Lower leg skin (tissue), 4 donors: ENCODE results near the gene ADARB2. TPM values are rescaled to one million over a fixed set of nuclear protein-coding genes. Genes with fewer than 3 reads are reported as not detected.

Experiments
- DNase-seq, 2 donors: peaks; one replicate each; pipeline ENCODE4 v3.0.0-alpha.2; 2019; ENCODE audit warnings: low spot score in 2 of 2
- H3K4me3 ChIP-seq: fragments of 200-600 bp; sonication (generic); 2 replicates; pipeline ENCODE4 v1.5.1; 2017; ENCODE audit warnings: mild to moderate bottlenecking, low read depth; ENCODE audit not compliant: poor library complexity, severe bottlenecking
- CTCF ChIP-seq, 3 donors: fragments of 450-650 bp; IDR thresholded peaks; one replicate each; pipeline ENCODE4 v1.5.1; 2016; ENCODE audit warnings: antibody characterized with exemption in 3 of 3, mild to moderate bottlenecking in 3 of 3, moderate library complexity in 2 of 3
- POLR2A ChIP-seq, 2 donors: fragments of 450-650 bp; IDR thresholded peaks; one replicate each; pipeline ENCODE4 v1.6.1; 2016 to 2017; ENCODE audit warnings: antibody characterized with exemption in 2 of 2, mild to moderate bottlenecking in 1 of 2, moderate library complexity in 1 of 2
- WGBS, 2 donors: methylation state at CpG; one replicate each; pipeline ENCODE4 v1.1.5; 2018; 5-methylcytosine and 5-hydroxymethylcytosine counted together
- intact Hi-C: fragments of 100-400 bp; cut with DNase I; formaldehyde crosslinking; loops from one replicate; pipeline ENCODE4 v1.15.0; 2023; ENCODE audit warnings: low total_unique reads
- total RNA-seq, 4 donors: library from RNA; depleted of rRNA; stranded (reverse); fragments of >200 nt; gene quantifications; one replicate each; pipeline ENCODE4 v1.1.0, GENCODE V29; 2016

Gene ADARB2
- total RNA-seq, 4 donors from 2014 or later: 0.72 to 3.6 (median 1.8) TPM

GRCh38 chr10:1294748-1295147 is 442.6 kb downstream of the ADARB2 start:
- WGBS, 2 donors: 87 to 91% methylated on average over 7 of the region's 7 CpGs
- peak in 1 of 2 donors; percentile 49 for DNase-seq
- intact Hi-C loops: no loop called here
- TF ChIP-seq CTCF (IDR thresholded peaks at IDR 0.05) (no peak), POLR2A (IDR thresholded peaks at IDR 0.05) (no peak)
- no peak overlapping the region for H3K4me3 ChIP-seq

GRCh38 chr10:1293636-1294435 is 443.5 kb downstream of the ADARB2 start:
- 61% methylated on average over 10 of the region's 10 CpGs for WGBS, 2 donors
- TF ChIP-seq POLR2A (IDR thresholded peaks at IDR 0.05) (no peak), CTCF (IDR thresholded peaks at IDR 0.05) (no peak)
- H3K4me3 ChIP-seq: no peak overlapping the region
- DNase-seq: peak in 1 of 2 donors; percentile 76
- intact Hi-C loops: no loop called here

- TF ChIP-seq CTCF (IDR thresholded peaks at IDR 0.05) (no peak), POLR2A (IDR thresholded peaks at IDR 0.05) (no peak)
- 22 to 23% methylated on average over 5 of the region's 5 CpGs for WGBS, 2 donors
- no peak overlapping the region for H3K4me3 ChIP-seq
- DNase-seq: no peak
- intact Hi-C loops: no loop called here
Measured at GRCh38 chr10:1293157-1293556, 444.2 kb downstream of the ADARB2 start.

GRCh38 chr10:1292611-1293031 is 444.7 kb downstream of the ADARB2 start:
- WGBS, 2 donors: 64 to 69% methylated on average over 13 of the region's 13 CpGs
- no peak for TF ChIP-seq CTCF (IDR thresholded peaks at IDR 0.05)
- no peak for TF ChIP-seq POLR2A (IDR thresholded peaks at IDR 0.05)
- DNase-seq: peak in 1 of 2 donors; percentile 76
- intact Hi-C loops: no loop called here
- no peak overlapping the region for H3K4me3 ChIP-seq

GRCh38 chr10:1291178-1292090 is 445.9 kb downstream of the ADARB2 start:
- WGBS, 2 donors: 91 to 93% methylated on average over 27 of the region's 27 CpGs
- intact Hi-C loops: no loop called here
- no peak overlapping the region for H3K4me3 ChIP-seq
- peak in 1 of 2 donors; percentile 80 for DNase-seq
- TF ChIP-seq CTCF (IDR thresholded peaks at IDR 0.05): no peak
- no peak for TF ChIP-seq POLR2A (IDR thresholded peaks at IDR 0.05)
